Measurements from ENCODE around the gene ZNF853.

ZNF853 gene

DNA sequence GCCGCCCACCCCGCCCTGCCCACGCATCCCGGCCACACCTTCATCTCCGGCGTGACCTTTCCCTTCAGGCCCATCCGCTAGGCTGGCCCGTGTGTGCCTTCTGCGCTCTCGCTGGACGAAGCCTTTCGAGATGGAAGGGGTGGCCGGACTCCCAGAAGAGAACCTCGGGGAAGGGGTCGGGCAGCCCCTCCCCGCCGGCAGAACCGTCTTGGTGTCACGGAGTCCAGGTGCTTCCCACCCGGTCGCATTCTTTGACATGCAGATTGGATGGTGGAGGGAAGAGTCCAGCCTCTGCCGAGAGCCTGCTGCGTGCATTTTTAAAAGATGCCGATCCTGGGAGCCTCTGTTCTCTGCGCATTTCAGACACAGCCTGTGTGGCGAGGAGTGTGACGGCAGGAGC, 7.3 kb upstream of the ZNF853 start:
- TF ChIP-seq CTCF (IDR thresholded peaks at IDR 0.05) (no peak), ZFX (IDR thresholded peaks at IDR 0.05; ENCODE audit: borderline replicate concordance) (no peak)

DNA sequence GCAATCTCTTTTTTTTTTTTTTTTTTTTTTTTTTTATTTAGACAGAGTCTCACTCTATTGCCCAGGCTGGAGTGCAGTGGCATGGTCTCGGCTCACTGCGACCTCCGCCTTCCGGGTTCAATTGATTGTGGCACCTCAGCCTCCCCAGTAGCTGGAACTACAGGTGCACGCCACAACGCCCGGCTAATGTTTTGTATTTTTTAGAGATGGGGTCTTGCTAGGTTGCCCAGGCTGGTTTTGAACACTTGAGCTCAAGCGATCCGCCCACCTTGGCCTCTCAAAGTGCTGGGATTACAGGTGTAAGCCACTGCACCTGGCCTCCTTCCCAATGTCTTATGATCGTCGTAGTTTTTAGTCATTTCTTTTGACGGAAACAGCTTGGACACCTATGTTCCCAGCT, 6.6 kb upstream of the ZNF853 start:
- no peak overlapping the region for H3K27ac ChIP-seq
- TF ChIP-seq ZFX (IDR thresholded peaks at IDR 0.05; ENCODE audit: borderline replicate concordance), result no peak
- TF ChIP-seq CTCF (IDR thresholded peaks at IDR 0.05), result no peak

More for the DNA sequence above, 7.3 kb upstream of the ZNF853 start:
- H3K27ac ChIP-seq, result no peak overlapping the region

- H3K27ac ChIP-seq, result no peak overlapping the region
- TF ChIP-seq CTCF (IDR thresholded peaks at IDR 0.05), result no peak
- TF ChIP-seq ZFX (IDR thresholded peaks at IDR 0.05; ENCODE audit: borderline replicate concordance), result no peak
Observed at GRCh38 chr7:6612819-6613218, 2.6 kb upstream of the ZNF853 start.

DNA sequence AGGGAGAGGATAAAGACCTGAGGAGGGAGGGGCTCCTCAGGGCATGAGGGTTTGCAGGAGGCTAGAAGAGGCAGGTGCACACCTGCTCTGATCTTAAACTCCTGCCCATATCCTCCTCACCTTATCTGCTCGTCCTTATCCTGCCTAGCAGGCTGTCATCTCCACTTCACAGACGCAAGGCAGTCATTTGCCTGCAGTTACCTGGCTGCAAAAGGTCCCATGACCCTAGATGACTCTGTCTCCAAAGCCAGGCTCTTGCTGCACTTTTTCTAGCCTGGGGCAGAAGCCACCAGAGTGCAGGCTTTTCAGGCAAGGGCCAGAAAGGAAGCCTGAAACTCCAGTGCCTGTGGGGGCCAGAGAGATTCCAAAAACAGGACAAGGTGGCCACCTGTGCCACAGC, 1.7 kb upstream of the ZNF853 start:
- TF ChIP-seq ZFX (IDR thresholded peaks at IDR 0.05; ENCODE audit: borderline replicate concordance) (no peak), CTCF (IDR thresholded peaks at IDR 0.05) (no peak)
- H3K27ac ChIP-seq, result no peak overlapping the region

- no peak overlapping the region for H3K27ac ChIP-seq
- TF ChIP-seq ZFX (IDR thresholded peaks at IDR 0.05; ENCODE audit: borderline replicate concordance) (no peak), CTCF (IDR thresholded peaks at IDR 0.05) (no peak)
Observed at GRCh38 chr7:6615723-6616555, 529 bp downstream of the ZNF853 start.

- TF ChIP-seq ZFX (IDR thresholded peaks at IDR 0.05; ENCODE audit: borderline replicate concordance) (no peak), CTCF (IDR thresholded peaks at IDR 0.05) (no peak)
- no peak overlapping the region for H3K27ac ChIP-seq
Observed at GRCh38 chr7:6616854-6617643, 1.6 kb downstream of the ZNF853 start.

GRCh38 chr7:6618621-6619020, 3.2 kb downstream of the ZNF853 start:
- no peak overlapping the region for H3K27ac ChIP-seq
- no peak for TF ChIP-seq CTCF (IDR thresholded peaks at IDR 0.05)
- TF ChIP-seq ZFX (IDR thresholded peaks at IDR 0.05; ENCODE audit: borderline replicate concordance), result no peak

Data from 22Rv1 (cell line).